ENCODE measurements around the gene TBKBP1. TPM values are rescaled to one million over a fixed set of nuclear protein-coding genes. Genes with fewer than 3 reads are reported as not detected.
A peak's percentile ranks its signal among the peaks of the same experiment; 100 is the strongest.

Gene TBKBP1
- total RNA-seq, 1 donor from 2014 or later: 18.3 TPM

GRCh38 chr17:47707884-47708283 lies 13.9 kb downstream of the TBKBP1 start:
- Mint-ChIP-seq H3K9me3 (no peaks in the 10 kb centered on the region), H3K27me3 (ENCODE audit: low read depth) (peaks cover 2% of the 10 kb centered on the region), H3K4me1 (peaks cover 33% of the 10 kb centered on the region), H3K36me3 (ENCODE audit: low read depth) (no peaks in the 10 kb centered on the region), H3K4me3 (no peak overlapping the region), H3K27ac (ENCODE audit: unreplicated experiment) (peak overlapping the region; percentile 64)
- TF ChIP-seq CTCF (conservative IDR thresholded peaks at IDR 0.05): no peak
- DNase-seq (ENCODE audit: low read depth, low spot score): no peak

GRCh38 chr17:47708312-47708863 lies 14.4 kb downstream of the TBKBP1 start:
- no peaks in the 10 kb centered on the region for H3K9me3 Mint-ChIP-seq
- TF ChIP-seq CTCF (conservative IDR thresholded peaks at IDR 0.05): no peak
- DNase-seq (ENCODE audit: low read depth, low spot score): no peak
- H3K4me3 Mint-ChIP-seq: no peak overlapping the region
- H3K27ac Mint-ChIP-seq (ENCODE audit: unreplicated experiment): no peak overlapping the region
- H3K27me3 Mint-ChIP-seq (ENCODE audit: low read depth): peaks cover 7% of the 10 kb centered on the region
- H3K36me3 Mint-ChIP-seq (ENCODE audit: low read depth): no peaks in the 10 kb centered on the region
- peaks cover 32% of the 10 kb centered on the region for H3K4me1 Mint-ChIP-seq

- Mint-ChIP-seq H3K4me1 (peaks cover 27% of the 10 kb centered on the region), H3K27ac (ENCODE audit: unreplicated experiment) (no peak overlapping the region), H3K27me3 (ENCODE audit: low read depth) (peaks cover 12% of the 10 kb centered on the region), H3K36me3 (ENCODE audit: low read depth) (no peaks in the 10 kb centered on the region), H3K9me3 (no peaks in the 10 kb centered on the region), H3K4me3 (no peak overlapping the region)
- TF ChIP-seq CTCF (conservative IDR thresholded peaks at IDR 0.05): no peak
- DNase-seq (ENCODE audit: low read depth, low spot score): no peak
Observed at GRCh38 chr17:47708864-47709541, 15.0 kb downstream of the TBKBP1 start.

- no peak for DNase-seq (ENCODE audit: low read depth, low spot score)
- H3K27ac Mint-ChIP-seq (ENCODE audit: unreplicated experiment): no peak overlapping the region
- no peaks in the 10 kb centered on the region for H3K9me3 Mint-ChIP-seq
- no peak for TF ChIP-seq CTCF (conservative IDR thresholded peaks at IDR 0.05)
- H3K4me3 Mint-ChIP-seq: no peak overlapping the region
- no peaks in the 10 kb centered on the region for H3K36me3 Mint-ChIP-seq (ENCODE audit: low read depth)
- peaks cover 25% of the 10 kb centered on the region for H3K4me1 Mint-ChIP-seq
- peaks cover 15% of the 10 kb centered on the region for H3K27me3 Mint-ChIP-seq (ENCODE audit: low read depth)
Observed at GRCh38 chr17:47709594-47709993, 15.6 kb downstream of the TBKBP1 start.

- Mint-ChIP-seq H3K4me1 (peaks cover 18% of the 10 kb centered on the region), H3K36me3 (ENCODE audit: low read depth) (no peaks in the 10 kb centered on the region), H3K27ac (ENCODE audit: unreplicated experiment) (no peak overlapping the region), H3K27me3 (ENCODE audit: low read depth) (peaks cover 29% of the 10 kb centered on the region), H3K4me3 (no peak overlapping the region), H3K9me3 (no peaks in the 10 kb centered on the region)
- TF ChIP-seq CTCF (conservative IDR thresholded peaks at IDR 0.05): no peak
- no peak for DNase-seq (ENCODE audit: low read depth, low spot score)
Observed at GRCh38 chr17:47711366-47712099, 17.6 kb downstream of the TBKBP1 start.

Data from neural crest cell (in vitro differentiated cells).